ENCODE data around the gene LIN7A.

DNA sequence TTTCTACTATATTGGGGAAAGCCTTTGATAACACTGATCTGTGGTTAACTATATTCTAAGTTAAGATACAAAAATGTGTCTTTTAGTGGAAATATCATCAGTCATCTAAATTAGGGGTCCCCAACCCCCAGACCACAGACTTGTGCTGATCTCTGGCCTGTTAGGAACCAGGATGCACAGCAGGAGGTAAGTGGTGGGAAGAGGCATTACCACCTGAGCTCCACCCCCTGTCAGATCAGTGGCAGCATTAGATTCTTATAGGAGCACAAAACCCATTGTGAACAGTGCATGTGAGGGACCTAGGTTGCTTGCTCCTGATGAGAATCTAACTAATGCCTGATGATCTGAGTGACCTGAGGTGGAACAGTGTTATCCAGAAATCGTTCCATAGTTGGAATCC, 28.3 kb upstream of the LIN7A start:
- no peak for TF ChIP-seq GATA2 (IDR thresholded peaks at IDR 0.05; ENCODE audit: low read depth, low read length)
- no peak for TF ChIP-seq GATA3 (IDR thresholded peaks at IDR 0.05; ENCODE audit: low read depth, low read length)
